GM19463 (cell line): ENCODE measurements around the gene PARD6G.
"Not testable (repeated sequence)": the region's sequence is repeated elsewhere in the genome, so short reads cannot be mapped to it uniquely, and the experiment has no call there.

Experiments
- ATAC-seq: cut with Tn5 transposase; IDR thresholded peaks from one replicate; pipeline ENCODE4 v1.9.1; 2021; ENCODE audit warnings: mild to moderate bottlenecking, moderate library complexity; ENCODE audit not compliant: unreplicated experiment

PARD6G gene

GRCh38 chr18:80241919-80242777 is 5.2 kb downstream of the PARD6G start:
- ATAC-seq: no peak

GRCh38 chr18:80239830-80240229 is 7.5 kb downstream of the PARD6G start:
- ATAC-seq: no peak

GRCh38 chr18:80238651-80239260 is 8.6 kb downstream of the PARD6G start:
- no peak for ATAC-seq

- ATAC-seq: not testable (repeated sequence)
Observed at GRCh38 chr18:80237519-80237918, 9.8 kb downstream of the PARD6G start.

GRCh38 chr18:80234398-80234797 is 12.9 kb downstream of the PARD6G start:
- no peak for ATAC-seq

GRCh38 chr18:80233899-80234298 is 13.4 kb downstream of the PARD6G start:
- ATAC-seq: no peak

GRCh38 chr18:80233201-80233835 is 14.0 kb downstream of the PARD6G start:
- ATAC-seq: no peak

GRCh38 chr18:80232710-80233109 is 14.6 kb downstream of the PARD6G start:
- ATAC-seq: no peak

GRCh38 chr18:80232030-80232429 is 15.3 kb downstream of the PARD6G start:
- no peak for ATAC-seq

GRCh38 chr18:80231616-80232015 is 15.7 kb downstream of the PARD6G start:
- no peak for ATAC-seq

GRCh38 chr18:80231151-80231550 is 16.2 kb downstream of the PARD6G start:
- no peak for ATAC-seq

- no peak for ATAC-seq
Observed at GRCh38 chr18:80229766-80230745, 17.3 kb downstream of the PARD6G start.

GRCh38 chr18:80229363-80229762 is 18.0 kb downstream of the PARD6G start:
- no peak for ATAC-seq

GRCh38 chr18:80228051-80228848 is 19.1 kb downstream of the PARD6G start:
- ATAC-seq: no peak

GRCh38 chr18:80227472-80227871 is 19.8 kb downstream of the PARD6G start:
- ATAC-seq: peak; percentile 42

- peak; percentile 46 for ATAC-seq
Observed at GRCh38 chr18:80225685-80226084, 21.6 kb downstream of the PARD6G start.

- no peak for ATAC-seq
Observed at GRCh38 chr18:80223581-80224148, 23.6 kb downstream of the PARD6G start.

- ATAC-seq: not testable (repeated sequence)
Observed at GRCh38 chr18:80219488-80219887, 27.8 kb downstream of the PARD6G start.
